GM18505 (cell line): ENCODE data around the gene PDIA4.

ENCODE experiments used
- ATAC-seq: cut with Tn5 transposase; IDR thresholded peaks from one replicate; pipeline ENCODE4 v1.9.1; 2021; ENCODE audit not compliant: unreplicated experiment
- POLR2A ChIP-seq: IDR thresholded peaks from 4 replicates; pipeline ENCODE4 v1.6.1; 2011; ENCODE audit warnings: borderline replicate concordance; ENCODE audit not compliant: insufficient read depth, insufficient read length; ENCODE audit errors: extremely low read depth

Gene PDIA4

GRCh38 chr7:149004405-149005370 is 23.6 kb downstream of the PDIA4 start:
- TF ChIP-seq POLR2A = no peak
- no peak for ATAC-seq

- ATAC-seq = no peak
- no peak for TF ChIP-seq POLR2A
These were observed 24.6 kb downstream of the PDIA4 start for GRCh38 chr7:149003560-149004305.

- ATAC-seq = no peak
- TF ChIP-seq POLR2A = no peak
These were observed 25.3 kb downstream of the PDIA4 start for GRCh38 chr7:149003018-149003417.

GRCh38 chr7:149002604-149003003 is 25.7 kb downstream of the PDIA4 start:
- no peak for TF ChIP-seq POLR2A
- no peak for ATAC-seq

GRCh38 chr7:149001427-149002068 is 26.8 kb downstream of the PDIA4 start:
- ATAC-seq = no peak
- no peak for TF ChIP-seq POLR2A

GRCh38 chr7:149000961-149001360 is 27.3 kb downstream of the PDIA4 start:
- ATAC-seq = no peak
- TF ChIP-seq POLR2A = no peak

- no peak for TF ChIP-seq POLR2A
- no peak for ATAC-seq
These were observed 29.1 kb downstream of the PDIA4 start for GRCh38 chr7:148999192-148999591.

- no peak for TF ChIP-seq POLR2A
- no peak for ATAC-seq
These were observed 30.8 kb downstream of the PDIA4 start for GRCh38 chr7:148997497-148997896.

GRCh38 chr7:148994576-148994975 is 33.7 kb downstream of the PDIA4 start:
- no peak for ATAC-seq

GRCh38 chr7:148993193-148993592 is 35.1 kb downstream of the PDIA4 start:
- TF ChIP-seq POLR2A = no peak
- no peak for ATAC-seq

More at GRCh38 chr7:148994576-148994975, 33.7 kb downstream of the PDIA4 start:
- TF ChIP-seq POLR2A = no peak

GRCh38 chr7:148991536-148991935 is 36.8 kb downstream of the PDIA4 start:
- ATAC-seq = no peak
- TF ChIP-seq POLR2A = no peak

- TF ChIP-seq POLR2A = no peak
- ATAC-seq = no peak
These were observed 40.4 kb downstream of the PDIA4 start for GRCh38 chr7:148987751-148988512.
